GM08714 (cell line): Measurements from ENCODE around the gene SPR.

Source experiments
- H3K4me3 ChIP-seq: fragments of 200-500 bp; sonication (Bioruptor generic); 2 replicates; pipeline ENCODE4 v1.5.1; 2014; ENCODE audit warnings: mild to moderate bottlenecking, low read length, inconsistent platforms
- ZNF274 ChIP-seq: IDR thresholded peaks from 2 replicates; pipeline ENCODE4 v1.6.1; 2012; ENCODE audit warnings: mild to moderate bottlenecking, low read depth, low read length

The SPR gene

GRCh38 chr2:72926811-72927465, 39.7 kb downstream of the SPR start:
- TF ChIP-seq ZNF274: no peak
- no peak overlapping the region for H3K4me3 ChIP-seq

GRCh38 chr2:72927619-72928550, 40.7 kb downstream of the SPR start:
- TF ChIP-seq ZNF274: no peak
- H3K4me3 ChIP-seq: no peak overlapping the region

GRCh38 chr2:72929010-72929409, 41.8 kb downstream of the SPR start:
- no peak overlapping the region for H3K4me3 ChIP-seq
- no peak for TF ChIP-seq ZNF274

- no peak overlapping the region for H3K4me3 ChIP-seq
- no peak for TF ChIP-seq ZNF274
These were observed 44.2 kb downstream of the SPR start for GRCh38 chr2:72931280-72931910.

GRCh38 chr2:72932045-72932740, 45.0 kb downstream of the SPR start:
- TF ChIP-seq ZNF274: no peak
- no peak overlapping the region for H3K4me3 ChIP-seq

- TF ChIP-seq ZNF274: no peak
- no peak overlapping the region for H3K4me3 ChIP-seq
These were observed 45.6 kb downstream of the SPR start for GRCh38 chr2:72932805-72933204.

- H3K4me3 ChIP-seq: no peak overlapping the region
- TF ChIP-seq ZNF274: no peak
These were observed 46.0 kb downstream of the SPR start for GRCh38 chr2:72933207-72933606.

GRCh38 chr2:72933646-72934151, 46.5 kb downstream of the SPR start:
- H3K4me3 ChIP-seq: no peak overlapping the region
- no peak for TF ChIP-seq ZNF274

GRCh38 chr2:72934683-72935610, 47.7 kb downstream of the SPR start:
- TF ChIP-seq ZNF274: no peak
- no peak overlapping the region for H3K4me3 ChIP-seq

- H3K4me3 ChIP-seq: no peak overlapping the region
- TF ChIP-seq ZNF274: no peak
These were observed 48.4 kb downstream of the SPR start for GRCh38 chr2:72935611-72935957.

- TF ChIP-seq ZNF274: no peak
These were observed 49.6 kb downstream of the SPR start for GRCh38 chr2:72936660-72937355.

GRCh38 chr2:72937356-72937669, 50.1 kb downstream of the SPR start:
- no peak overlapping the region for H3K4me3 ChIP-seq
- no peak for TF ChIP-seq ZNF274

More at GRCh38 chr2:72936660-72937355, 49.6 kb downstream of the SPR start:
- H3K4me3 ChIP-seq: no peak overlapping the region

- no peak for TF ChIP-seq ZNF274
- H3K4me3 ChIP-seq: no peak overlapping the region
These were observed 51.2 kb downstream of the SPR start for GRCh38 chr2:72938455-72938854.
